AG10803 (cell line): ENCODE measurements around the gene ARHGEF12.

ENCODE experiments used
- DNase-seq: peaks from one replicate; pipeline ENCODE4 v3.0.0; 2010; ENCODE audit warnings: low read depth
- H3K4me3 ChIP-seq: 2 replicates; pipeline ENCODE4 v1.5.1; 2011; ENCODE audit warnings: mild to moderate bottlenecking, low read length, control low read depth
- TF ChIP-seq, protein P1 (sequence below): conservative IDR thresholded peaks from 2 replicates; pipeline ENCODE4 v1.5.1; 2011; ENCODE audit warnings: mild to moderate bottlenecking, low read length, control low read depth, inconsistent platforms

ARHGEF12 gene

DNA sequence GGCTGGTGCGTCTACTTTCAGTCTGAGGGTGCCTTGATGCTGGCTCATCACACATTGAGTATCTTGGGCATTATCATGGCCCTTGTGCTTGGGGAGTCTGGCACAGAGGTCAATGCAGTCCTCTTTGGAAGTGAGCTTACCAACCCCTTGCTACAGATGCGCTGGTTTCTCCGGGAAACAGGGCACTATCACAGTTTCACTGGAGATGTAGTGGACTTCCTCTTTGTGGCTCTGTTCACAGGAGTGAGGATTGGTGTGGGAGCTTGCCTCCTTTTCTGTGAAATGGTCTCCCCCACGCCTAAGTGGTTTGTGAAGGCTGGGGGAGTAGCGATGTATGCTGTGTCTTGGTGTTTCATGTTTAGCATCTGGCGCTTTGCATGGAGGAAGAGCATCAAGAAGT is 6.2 kb upstream of the ARHGEF12 start:
- no peak overlapping the region for H3K4me3 ChIP-seq
- TF ChIP-seq, protein P1, sequence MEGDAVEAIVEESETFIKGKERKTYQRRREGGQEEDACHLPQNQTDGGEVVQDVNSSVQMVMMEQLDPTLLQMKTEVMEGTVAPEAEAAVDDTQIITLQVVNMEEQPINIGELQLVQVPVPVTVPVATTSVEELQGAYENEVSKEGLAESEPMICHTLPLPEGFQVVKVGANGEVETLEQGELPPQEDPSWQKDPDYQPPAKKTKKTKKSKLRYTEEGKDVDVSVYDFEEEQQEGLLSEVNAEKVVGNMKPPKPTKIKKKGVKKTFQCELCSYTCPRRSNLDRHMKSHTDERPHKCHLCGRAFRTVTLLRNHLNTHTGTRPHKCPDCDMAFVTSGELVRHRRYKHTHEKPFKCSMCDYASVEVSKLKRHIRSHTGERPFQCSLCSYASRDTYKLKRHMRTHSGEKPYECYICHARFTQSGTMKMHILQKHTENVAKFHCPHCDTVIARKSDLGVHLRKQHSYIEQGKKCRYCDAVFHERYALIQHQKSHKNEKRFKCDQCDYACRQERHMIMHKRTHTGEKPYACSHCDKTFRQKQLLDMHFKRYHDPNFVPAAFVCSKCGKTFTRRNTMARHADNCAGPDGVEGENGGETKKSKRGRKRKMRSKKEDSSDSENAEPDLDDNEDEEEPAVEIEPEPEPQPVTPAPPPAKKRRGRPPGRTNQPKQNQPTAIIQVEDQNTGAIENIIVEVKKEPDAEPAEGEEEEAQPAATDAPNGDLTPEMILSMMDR = no peak
- DNase-seq = no peak

DNA sequence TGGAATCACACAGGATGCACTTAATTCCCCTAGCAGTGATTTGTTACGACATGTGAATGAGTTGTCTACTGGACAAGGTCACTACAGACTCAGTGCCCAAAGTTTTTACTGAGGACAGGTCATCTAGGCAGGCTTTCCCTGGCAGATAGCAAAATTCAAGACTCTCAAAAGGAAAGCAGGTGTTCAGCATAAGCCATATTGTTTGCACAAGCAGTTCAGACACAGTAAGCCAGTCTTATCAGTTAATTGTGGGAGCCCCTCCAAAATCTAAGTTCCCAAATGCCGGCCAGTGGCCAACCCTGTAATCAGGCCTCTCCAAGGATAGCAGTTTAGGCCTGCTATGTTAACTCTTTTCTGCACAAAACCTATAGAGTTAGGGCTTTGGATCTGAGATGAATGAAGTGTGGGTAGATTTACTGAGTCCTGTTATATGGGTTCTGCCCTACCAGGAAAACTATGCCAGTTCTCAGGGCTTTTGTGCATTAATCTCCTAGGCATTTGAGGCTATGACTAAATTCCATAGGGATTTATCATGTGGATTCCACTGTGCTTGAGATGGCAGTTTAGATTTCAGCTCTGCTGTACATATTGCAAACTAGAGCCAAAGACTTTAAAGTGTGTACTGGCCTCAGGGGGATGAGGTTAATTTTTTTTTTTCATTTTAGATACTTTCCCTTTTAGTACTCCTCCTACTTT is 4.8 kb upstream of the ARHGEF12 start:
- no peak overlapping the region for H3K4me3 ChIP-seq
- TF ChIP-seq, protein P1 = no peak

DNA sequence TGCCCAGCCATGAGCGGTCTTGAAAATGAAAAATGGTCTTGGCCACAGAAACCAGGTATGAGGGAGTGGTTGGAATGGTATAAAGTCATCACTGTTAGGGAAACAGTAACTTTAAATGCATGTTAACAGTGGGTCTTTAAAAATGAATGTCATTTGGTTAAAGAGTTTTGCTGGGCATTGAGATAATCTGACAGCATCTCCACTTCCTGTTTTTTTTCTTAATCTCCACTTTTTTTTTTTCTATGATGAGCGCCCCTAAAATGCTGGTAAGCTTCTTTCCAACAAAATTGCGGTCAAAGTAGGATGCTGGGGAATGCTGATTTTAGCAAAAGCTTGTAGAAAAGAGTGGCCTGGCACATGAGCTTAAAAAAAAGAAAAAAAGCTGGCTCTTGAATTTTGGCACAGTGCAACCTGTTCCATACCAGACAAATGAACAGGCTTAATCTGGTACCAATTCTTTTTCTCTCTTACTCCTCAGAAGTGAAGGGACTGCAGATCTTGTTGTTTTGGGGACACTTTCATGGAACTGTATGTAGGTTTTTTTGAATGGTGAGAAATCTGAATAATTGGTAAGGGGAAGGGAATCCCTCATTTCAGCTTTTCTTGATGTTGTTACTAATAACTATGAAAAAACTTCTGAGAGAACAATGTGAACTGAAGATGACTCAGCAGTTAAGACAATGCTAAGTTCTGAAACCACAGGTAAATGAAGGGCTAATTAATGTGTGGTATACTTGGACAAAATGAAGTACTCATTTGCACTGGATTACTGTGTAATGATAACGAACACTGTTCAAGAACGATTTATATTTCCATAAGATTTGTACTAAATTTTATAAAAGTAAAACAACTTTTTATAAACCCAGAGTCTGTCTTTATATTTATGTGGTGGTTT is 3.1 kb upstream of the ARHGEF12 start:
- DNase-seq = peak; percentile 87
- TF ChIP-seq, protein P1 = no peak

More for the DNA sequence above, 4.8 kb upstream of the ARHGEF12 start:
- peak; percentile 94 for DNase-seq

DNA sequence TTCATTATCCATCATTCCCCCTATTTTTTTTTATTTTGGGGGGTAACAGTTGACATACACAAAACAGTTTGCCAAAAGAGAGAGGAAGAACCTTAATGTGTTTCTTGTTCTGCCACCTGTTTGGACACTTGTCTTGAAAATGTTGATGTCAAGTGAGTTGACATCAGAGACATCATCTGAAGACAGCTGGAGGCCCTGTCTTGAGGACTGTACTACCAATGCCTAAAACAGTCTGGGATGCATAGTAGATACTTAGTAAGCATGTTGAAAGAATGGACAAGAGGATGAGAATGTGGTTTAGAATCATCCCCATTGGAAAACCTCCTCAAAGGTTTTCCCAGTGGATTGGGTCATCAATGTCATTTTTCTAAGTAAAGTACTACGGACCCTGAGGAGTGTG is 2.4 kb upstream of the ARHGEF12 start:
- TF ChIP-seq, protein P1 = no peak
- DNase-seq = no peak
- H3K4me3 ChIP-seq = no peak overlapping the region

More for the DNA sequence above, 3.1 kb upstream of the ARHGEF12 start:
- H3K4me3 ChIP-seq = no peak overlapping the region

DNA sequence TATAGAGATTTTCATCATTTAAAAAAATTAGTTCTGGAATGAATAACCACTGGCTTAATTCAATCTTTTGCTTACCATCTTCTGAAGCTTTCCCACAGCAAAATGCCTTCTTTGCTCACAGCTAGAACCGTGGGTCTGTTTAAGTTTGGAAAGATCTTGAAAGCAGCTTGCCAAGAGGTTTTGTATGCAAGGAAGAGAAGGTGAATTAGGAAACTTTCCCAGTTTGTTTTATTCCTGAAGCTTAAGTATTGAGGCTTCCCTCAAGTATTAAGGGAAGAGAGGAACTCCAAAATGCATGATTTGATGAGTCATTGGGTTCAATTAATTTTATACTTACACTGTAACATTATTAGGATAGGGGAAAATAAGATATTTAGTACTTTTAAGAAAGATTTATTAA is 1.9 kb upstream of the ARHGEF12 start:
- no peak overlapping the region for H3K4me3 ChIP-seq
- no peak for DNase-seq
- TF ChIP-seq, protein P1 = no peak

DNA sequence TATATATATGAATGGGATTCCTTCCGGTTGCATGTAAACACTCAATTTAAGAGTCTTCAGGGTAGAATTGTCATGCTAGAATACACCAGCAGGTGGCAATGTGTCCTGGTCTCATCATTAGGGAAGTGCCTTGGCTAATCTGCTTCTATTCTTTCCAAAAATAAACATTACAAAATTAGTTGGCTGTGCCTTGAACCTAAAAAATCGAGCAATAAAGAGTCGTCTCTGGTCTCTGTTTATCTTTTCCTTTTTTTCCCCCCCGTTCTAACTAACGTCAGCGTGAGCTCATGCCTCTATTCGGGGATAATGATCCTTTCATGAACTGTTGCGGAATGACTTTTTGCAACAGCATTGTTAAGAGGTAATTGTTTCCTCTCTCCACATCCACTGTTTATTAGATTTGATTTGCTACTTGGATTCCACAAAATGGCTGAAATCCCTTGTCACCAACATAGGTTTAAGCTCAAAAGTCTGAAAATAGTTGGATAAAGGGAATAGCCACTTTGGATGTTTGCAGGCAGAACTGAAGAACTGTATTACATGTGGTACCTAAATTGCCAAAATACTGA is 1.2 kb upstream of the ARHGEF12 start:
- H3K4me3 ChIP-seq = peak overlapping the region; percentile 70
- TF ChIP-seq, protein P1 = peak; percentile 77
- peak; percentile 87 for DNase-seq

DNA sequence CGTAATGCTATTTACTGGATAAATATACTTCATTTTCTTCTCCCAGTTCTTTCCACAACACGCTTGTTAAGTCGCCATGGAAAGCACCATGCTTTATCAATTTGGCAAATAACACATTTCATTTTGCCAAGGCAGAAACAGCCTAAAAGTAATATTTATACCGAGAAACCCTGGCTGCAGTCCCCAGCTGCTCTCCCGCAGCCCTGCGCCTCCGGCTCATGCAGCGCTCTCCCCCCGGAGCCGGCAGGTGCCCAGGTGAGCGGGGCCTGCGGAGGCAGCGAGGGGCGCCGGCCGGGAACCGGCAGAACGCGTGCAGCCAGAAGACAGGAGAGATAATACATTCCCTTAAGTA is 681 bp upstream of the ARHGEF12 start:
- DNase-seq = no peak
- H3K4me3 ChIP-seq = peak overlapping the region; percentile 70
- TF ChIP-seq, protein P1 = no peak
